ENCODE results near the gene C10orf143. TPM values are rescaled to one million over a fixed set of nuclear protein-coding genes. Genes with fewer than 3 reads are reported as not detected.

C10orf143 gene
- total and polyA plus RNA-seq, 2 of the 8 experiments (the other 6 are each of a cell fraction or from before 2014, with no cell fraction given): 1.6 to 2.0 TPM

DNA sequence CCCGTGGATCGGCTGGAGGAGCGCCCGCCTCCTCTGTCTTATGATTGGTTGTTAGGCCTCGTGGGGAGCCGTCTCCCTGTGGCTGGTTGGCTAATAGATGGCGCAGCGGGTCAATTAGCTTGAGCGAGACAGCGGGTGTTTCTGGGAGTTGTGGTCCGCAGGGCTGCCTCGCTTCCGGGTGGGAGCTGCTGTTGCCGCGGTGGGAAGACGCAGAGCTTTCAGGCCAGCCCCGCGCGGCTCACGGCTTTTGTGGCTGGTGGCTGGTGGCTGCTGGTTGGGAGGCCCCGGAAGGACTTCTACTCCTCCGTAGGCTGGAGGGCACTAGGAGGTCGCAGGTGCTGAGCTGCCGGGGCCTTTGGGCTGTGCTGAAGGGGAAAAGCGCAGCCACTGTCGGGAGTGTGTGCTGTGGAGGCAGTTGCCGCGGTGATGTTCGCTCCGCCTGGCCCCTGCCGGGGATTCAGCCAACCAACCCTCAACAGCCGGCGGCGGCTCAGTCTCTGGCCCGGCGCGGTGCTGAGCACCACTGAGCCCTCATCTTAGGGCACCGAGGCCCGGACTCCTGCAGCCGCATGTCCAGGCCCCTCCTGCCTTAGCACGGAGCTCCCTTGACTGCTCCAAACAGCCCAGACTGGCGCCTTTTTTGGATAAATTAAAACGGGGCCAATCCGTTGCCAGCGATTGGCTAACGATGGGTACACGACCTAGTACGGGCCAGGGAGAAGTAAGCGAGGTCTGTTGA, 652 bp upstream of the C10orf143 start (continued):
- 0 out of 4 replicates have a peak, but pooled peaks of 1 of the 2 experiments have one; percentile 75 for TF ChIP-seq HDAC2 (IDR thresholded peaks at IDR 0.05; ENCODE audit: borderline replicate concordance in 1 of 2, low read depth in 2 of 2, low read length in 2 of 2)
- TF ChIP-seq SIRT6 (IDR thresholded peaks at IDR 0.05; ENCODE audit: low read length): no peak
- TF ChIP-seq NANOG (IDR thresholded peaks at IDR 0.05; ENCODE audit: insufficient read depth, low read depth, low read length, poor library complexity, severe bottlenecking): no peak
- TF ChIP-seq, protein P1, sequence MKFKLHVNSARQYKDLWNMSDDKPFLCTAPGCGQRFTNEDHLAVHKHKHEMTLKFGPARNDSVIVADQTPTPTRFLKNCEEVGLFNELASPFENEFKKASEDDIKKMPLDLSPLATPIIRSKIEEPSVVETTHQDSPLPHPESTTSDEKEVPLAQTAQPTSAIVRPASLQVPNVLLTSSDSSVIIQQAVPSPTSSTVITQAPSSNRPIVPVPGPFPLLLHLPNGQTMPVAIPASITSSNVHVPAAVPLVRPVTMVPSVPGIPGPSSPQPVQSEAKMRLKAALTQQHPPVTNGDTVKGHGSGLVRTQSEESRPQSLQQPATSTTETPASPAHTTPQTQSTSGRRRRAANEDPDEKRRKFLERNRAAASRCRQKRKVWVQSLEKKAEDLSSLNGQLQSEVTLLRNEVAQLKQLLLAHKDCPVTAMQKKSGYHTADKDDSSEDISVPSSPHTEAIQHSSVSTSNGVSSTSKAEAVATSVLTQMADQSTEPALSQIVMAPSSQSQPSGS (IDR thresholded peaks at IDR 0.05; ENCODE audit: low read length): 0 out of 2 replicates have a peak, but pooled peaks have one; percentile 39
- no peak for TF ChIP-seq CHD1 (IDR thresholded peaks at IDR 0.05; ENCODE audit: low read depth, low read length)
- TF ChIP-seq SP1 (IDR thresholded peaks at IDR 0.05; ENCODE audit: low read depth, low read length): peak; percentile 95
- TF ChIP-seq MAFK (IDR thresholded peaks at IDR 0.05; ENCODE audit: low read depth, low read length): no peak
- TF ChIP-seq RFX5 (IDR thresholded peaks at IDR 0.05; ENCODE audit: borderline replicate concordance, low read depth, low read length): no peak
- TF ChIP-seq POLR2AphosphoS5 (IDR thresholded peaks at IDR 0.05; ENCODE audit: low read depth, low read length): no peak; the same call in 1 of the 2 replicates
- TF ChIP-seq BCL11A (IDR thresholded peaks at IDR 0.05; ENCODE audit: low read depth in 2 of 2, low read length in 2 of 2): no peak
- TF ChIP-seq SP4 (IDR thresholded peaks at IDR 0.05; ENCODE audit: low read length): no peak; the same call in 1 of the 2 replicates
- TF ChIP-seq YY1 (IDR thresholded peaks at IDR 0.05; ENCODE audit: low read depth, low read length): no peak
- no peak for TF ChIP-seq RNF2 (IDR thresholded peaks at IDR 0.05; ENCODE audit: borderline replicate concordance, low read depth, low read length, missing control alignments, poor library complexity, severe bottlenecking)
- TF ChIP-seq, protein P2, sequence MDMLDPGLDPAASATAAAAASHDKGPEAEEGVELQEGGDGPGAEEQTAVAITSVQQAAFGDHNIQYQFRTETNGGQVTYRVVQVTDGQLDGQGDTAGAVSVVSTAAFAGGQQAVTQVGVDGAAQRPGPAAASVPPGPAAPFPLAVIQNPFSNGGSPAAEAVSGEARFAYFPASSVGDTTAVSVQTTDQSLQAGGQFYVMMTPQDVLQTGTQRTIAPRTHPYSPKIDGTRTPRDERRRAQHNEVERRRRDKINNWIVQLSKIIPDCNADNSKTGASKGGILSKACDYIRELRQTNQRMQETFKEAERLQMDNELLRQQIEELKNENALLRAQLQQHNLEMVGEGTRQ (IDR thresholded peaks at IDR 0.05; ENCODE audit: low read length): no peak
- no peak for TF ChIP-seq HDAC6 (IDR thresholded peaks at IDR 0.05; ENCODE audit: low read depth, low read length)
- no peak for TF ChIP-seq NRF1 (IDR thresholded peaks at IDR 0.05; ENCODE audit: low read depth, low read length)
- no peak for TF ChIP-seq CEBPB (IDR thresholded peaks at IDR 0.05; ENCODE audit: low read depth, low read length)
- no peak for TF ChIP-seq ZNF274 (IDR thresholded peaks at IDR 0.05; ENCODE audit: borderline replicate concordance, extremely low read depth, low read length)
- peak; percentile 71 for TF ChIP-seq SAP30 (IDR thresholded peaks at IDR 0.05; ENCODE audit: insufficient read depth, insufficient replicate concordance, low read length)
- no peak for TF ChIP-seq ASH2L (IDR thresholded peaks at IDR 0.05; ENCODE audit: low read length)
- no peak for TF ChIP-seq JUND (IDR thresholded peaks at IDR 0.05; ENCODE audit: low read length)
- 0 out of 2 replicates have a peak, but pooled peaks have one; percentile 8 for TF ChIP-seq TBP (IDR thresholded peaks at IDR 0.05; ENCODE audit: low read depth, low read length)

All from H1 (cell line).